Transverse colon (tissue), 4 donors: ENCODE results near the gene NR2E3.

Experiments
- CTCF ChIP-seq, 5 experiments: fragments of 200-600 bp in 3 of 5; fragments of 450-650 bp in 2 of 5; sonication (generic) in 3 of 5; IDR thresholded peaks; 1 replicate in 2 of 5; 2 replicates in 3 of 5; pipeline ENCODE4 v1.5.1; 2016 to 2017; ENCODE audit warnings: antibody characterized with exemption in 5 of 5, inconsistent platforms in 3 of 5, mild to moderate bottlenecking in 2 of 5, moderate library complexity in 1 of 5
- POLR2AphosphoS5 ChIP-seq, 3 donors: sonication (generic); formaldehyde crosslinking; IDR thresholded peaks; one replicate each; pipeline ENCODE4 v1.6.1; 2016; ENCODE audit warnings: antibody characterized with exemption in 3 of 3

- peak in 2 of 5 experiments; percentile 24 to 32 for TF ChIP-seq CTCF (IDR thresholded peaks at IDR 0.05)
- no peak for TF ChIP-seq POLR2AphosphoS5 (IDR thresholded peaks at IDR 0.05)
These were observed 7.6 kb upstream of the NR2E3 start for GRCh38 chr15:71802770-71803169.
